SK-N-SH (cell line): ENCODE data around the gene TRNAU1AP. TPM values are rescaled to one million over a fixed set of nuclear protein-coding genes. Genes with fewer than 3 reads are reported as not detected.

Experiments
- CTCF ChIA-PET: fragments of 300-600, 350-600 bp; formaldehyde crosslinking; extraction: SDS; loops from one replicate; lab custom pipeline; 2021; lab: Yijun Ruan, JAX
- POLR2A ChIA-PET: fragments of 350-600 bp; sonication (Branson Sonifier 250); formaldehyde crosslinking; extraction: SDS; loops from one replicate; lab custom pipeline; 2020; ENCODE audit warnings: antibody characterized with exemption, inconsistent platforms; lab: Yijun Ruan, JAX
- DNase-seq: peaks from one replicate; pipeline ENCODE4 v3.0.0; 2012
- H2AFZ ChIP-seq: fragments of 200-600 bp; sonication (generic); 2 replicates; pipeline ENCODE4 v1.8.1; 2016; ENCODE audit warnings: antibody characterized with exemption, mild to moderate bottlenecking, low read depth
- H3F3A ChIP-seq: fragments of 200-600 bp; sonication (generic); replicated peaks from 2 replicates; pipeline ENCODE3; 2016; ENCODE audit warnings: antibody characterized with exemption, mild to moderate bottlenecking; ENCODE audit not compliant: insufficient read depth
- H3K27ac ChIP-seq, 2 experiments: fragments of 200-500 bp in 1 of 2; fragments of 200-600 bp in 1 of 2; sonication (Bioruptor generic) in 1 of 2; sonication (generic), shearing (Covaris generic) in 1 of 2; 2 replicates each; pipeline versions ENCODE4 v1.5.1 to v1.6.1; 2014 to 2016; ENCODE audit warnings: low read depth in 2 of 2, inconsistent platforms in 1 of 2, low read length in 1 of 2, mild to moderate bottlenecking in 1 of 2, mixed read lengths in 1 of 2
- H3K27me3 ChIP-seq: fragments of 200-600 bp; sonication (generic), shearing (Covaris generic); 2 replicates; pipeline ENCODE4 v1.6.1; 2016; ENCODE audit warnings: mixed run types; ENCODE audit not compliant: insufficient read depth
- H3K36me3 ChIP-seq, 2 experiments: fragments of 200-500 bp in 1 of 2; fragments of 200-600 bp in 1 of 2; sonication (Bioruptor generic) in 1 of 2; sonication (generic) in 1 of 2; replicated peaks in 1 of 2; 2 replicates each; pipeline versions ENCODE3 to v1.5.1; 2014 to 2016; ENCODE audit warnings: low read length in 1 of 2, mild to moderate bottlenecking in 1 of 2; ENCODE audit not compliant: insufficient read depth in 2 of 2, control insufficient read depth in 1 of 2
- H3K4me1 ChIP-seq, 2 experiments: fragments of 200-500 bp in 1 of 2; fragments of 200-600 bp in 1 of 2; sonication (Bioruptor generic) in 1 of 2; sonication (generic), shearing (Covaris generic) in 1 of 2; 2 replicates each; pipeline versions ENCODE4 v1.5.1 to v1.6.1; 2014 to 2016; ENCODE audit warnings: low read depth in 1 of 2, low read length in 1 of 2, mixed run types in 1 of 2; ENCODE audit not compliant: insufficient read depth in 2 of 2, control insufficient read depth in 1 of 2
- H3K4me2 ChIP-seq: fragments of 200-600 bp; sonication (generic), shearing (Covaris generic); 2 replicates; pipeline ENCODE4 v1.6.1; 2017; ENCODE audit warnings: mixed run types
- H3K4me3 ChIP-seq, 2 experiments: fragments of 200-500 bp in 1 of 2; fragments of 200-600 bp in 1 of 2; sonication (Bioruptor generic) in 1 of 2; sonication (generic), shearing (Covaris generic) in 1 of 2; 2 replicates each; pipeline versions ENCODE4 v1.5.1 to v1.8.1; 2014 to 2016; ENCODE audit warnings: low read depth in 2 of 2, inconsistent platforms in 1 of 2, low read length in 1 of 2, mild to moderate bottlenecking in 1 of 2, mixed read lengths in 1 of 2, moderate library complexity in 1 of 2
- H3K79me2 ChIP-seq: fragments of 200-600 bp; sonication (generic); 2 replicates; pipeline ENCODE4 v1.8.1; 2017; ENCODE audit warnings: mild to moderate bottlenecking; ENCODE audit not compliant: insufficient read depth
- H3K9ac ChIP-seq: fragments of 200-600 bp; sonication (generic); 2 replicates; pipeline ENCODE4 v1.6.1; 2017; ENCODE audit warnings: mixed run types
- H3K9me2 ChIP-seq: fragments of 200-600 bp; sonication (generic); 2 replicates; pipeline ENCODE4 v1.6.1; 2017; ENCODE audit warnings: mixed run types
- H3K9me3 ChIP-seq: fragments of 200-600 bp; sonication (generic); 2 replicates; pipeline ENCODE4 v1.6.1; 2017; ENCODE audit warnings: mixed run types, mild to moderate bottlenecking, moderate library complexity
- H4K20me1 ChIP-seq: fragments of 200-600 bp; sonication (generic); 2 replicates; pipeline ENCODE4 v1.6.1; 2017; ENCODE audit warnings: mild to moderate bottlenecking, mixed run types; ENCODE audit not compliant: insufficient read depth
- CHD2 ChIP-seq: fragments of 150-350 bp; IDR thresholded peaks from 2 replicates; pipeline ENCODE4 v1.6.1; 2018; ENCODE audit warnings: low read length; ENCODE audit not compliant: partially characterized antibody
- CTCF ChIP-seq: fragments of 200-600 bp; sonication (generic); IDR thresholded peaks from 2 replicates; pipeline ENCODE4 v1.6.1; 2017; ENCODE audit warnings: antibody characterized with exemption, mild to moderate bottlenecking, moderate library complexity
- EZH2phosphoT487 ChIP-seq: fragments of 200-600 bp; sonication (generic); IDR thresholded peaks from 2 replicates; pipeline ENCODE4 v1.6.1; 2017; ENCODE audit warnings: low read depth, mixed run types, mild to moderate bottlenecking, antibody characterized with exemption, moderate library complexity, borderline replicate concordance
- FOXJ3 ChIP-seq: sonication (generic); formaldehyde crosslinking; IDR thresholded peaks from 2 replicates; pipeline ENCODE4 v1.5.1; 2020; ENCODE audit warnings: mild to moderate bottlenecking, missing genetic modification reagents
- FOXM1 ChIP-seq: IDR thresholded peaks from 2 replicates; pipeline ENCODE4 v1.4.0; 2012; ENCODE audit warnings: low read depth, mild to moderate bottlenecking
- MXI1 ChIP-seq: IDR thresholded peaks from 2 replicates; pipeline ENCODE4 v1.6.1; 2012; ENCODE audit warnings: mild to moderate bottlenecking, low read depth, low read length, improper control_type of control experiment
- POLR2AphosphoS5 ChIP-seq: IDR thresholded peaks from 2 replicates; pipeline ENCODE4 v1.6.1; 2012; ENCODE audit warnings: low read depth, low read length
- RCOR1 ChIP-seq: fragments of 150-350 bp; IDR thresholded peaks from 2 replicates; pipeline ENCODE4 v1.6.1; 2017; ENCODE audit warnings: antibody characterized with exemption, low read length
- RFX5 ChIP-seq: IDR thresholded peaks from 2 replicates; pipeline ENCODE4 v1.6.1; 2012; ENCODE audit warnings: mild to moderate bottlenecking, improper control_type of control experiment, low read length
- RXRA ChIP-seq: IDR thresholded peaks from 2 replicates; pipeline ENCODE4 v1.4.0; 2012; ENCODE audit warnings: low read depth, mild to moderate bottlenecking, borderline replicate concordance
- TEAD4 ChIP-seq: IDR thresholded peaks from 2 replicates; pipeline ENCODE4 v1.4.0; 2012; ENCODE audit warnings: mild to moderate bottlenecking, borderline replicate concordance; ENCODE audit not compliant: insufficient read depth
- WGBS: methylation state at CpG from one replicate; pipeline ENCODE4 v1.1.6; 2017; ENCODE audit warnings: low lambda C conversion rate; 5-methylcytosine and 5-hydroxymethylcytosine counted together
- polyA plus RNA-seq, 3 experiments: library from polyadenylated mRNA; depleted of rRNA; stranded (reverse); fragments of >200 nt; gene quantifications; 2 replicates each; pipeline ENCODE4 v1.2.3, GENCODE V29; 2012
- TF ChIP-seq, protein P1 (sequence below): IDR thresholded peaks from 2 replicates; pipeline ENCODE4 v1.4.0; 2012; ENCODE audit warnings: low read depth, borderline replicate concordance
- TF ChIP-seq, protein P2 (sequence below): fragments of 150-350 bp; IDR thresholded peaks from 2 replicates; pipeline ENCODE4 v1.6.1; 2017; ENCODE audit warnings: antibody characterized with exemption, low read length, low read depth, borderline replicate concordance

TRNAU1AP gene
- polyA plus RNA-seq, 1 of the 3 experiments (the other 2 are of a cell fraction) = 25.8 TPM

DNA sequence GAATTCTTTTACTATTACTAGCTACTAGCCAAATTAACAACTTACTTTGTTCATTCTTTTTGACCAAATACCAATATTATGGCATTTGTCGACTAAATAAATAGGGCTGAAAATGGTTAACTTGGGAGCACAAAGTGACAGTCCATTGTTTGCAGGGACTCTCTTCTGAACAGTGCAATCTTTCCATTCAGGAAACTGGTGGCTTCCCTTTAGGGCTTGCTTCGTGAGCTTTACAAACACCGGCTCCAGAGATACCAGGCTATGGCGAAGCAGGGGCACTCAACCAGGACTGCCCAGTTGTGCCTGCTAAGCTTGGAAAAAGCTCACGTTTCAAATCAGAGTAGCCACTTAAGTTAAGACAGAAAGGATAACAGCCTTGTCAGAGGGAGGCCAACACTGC lies 51.5 kb downstream of the TRNAU1AP start:
- no peak overlapping the region for H3K27ac ChIP-seq
- CTCF ChIA-PET = interaction anchor here (0.7 to 6.4 kb wide), 11 partner anchors 19 to 356 kb away, joined by 3 to 48 read pairs (median 5); no protein-coding TSS in a partner anchor
- H3K36me3 ChIP-seq = peaks cover 9 to 20% of the 10 kb centered on the region in 2 experiments

GRCh38 chr1:28604962-28605361 lies 52.1 kb downstream of the TRNAU1AP start:
- no peak overlapping the region for H3K27ac ChIP-seq
- no peak overlapping the region for H3K4me2 ChIP-seq
- CTCF ChIA-PET = interaction anchor here (0.7 to 6.4 kb wide), 9 partner anchors 19 to 357 kb away, joined by 3 to 48 read pairs (median 5); no protein-coding TSS in a partner anchor
- no peak for TF ChIP-seq TEAD4
- TF ChIP-seq EZH2phosphoT487 = no peak
- no peak for TF ChIP-seq FOXJ3
- TF ChIP-seq CHD2 = no peak
- TF ChIP-seq FOXM1 = no peak
- TF ChIP-seq MXI1 = no peak
- peaks cover 9 to 20% of the 10 kb centered on the region in 2 experiments for H3K36me3 ChIP-seq
- peaks cover 32% of the 10 kb centered on the region for H3F3A ChIP-seq
- H3K4me3 ChIP-seq = no peak overlapping the region
- H4K20me1 ChIP-seq = peaks cover 4% of the 10 kb centered on the region; the same call in 1 of the 2 replicates
- H3K79me2 ChIP-seq = no peaks in the 10 kb centered on the region
- DNase-seq = no peak
- no peak overlapping the region for H3K9ac ChIP-seq
- no peaks in the 10 kb centered on the region for H3K27me3 ChIP-seq
- no peak overlapping the region for H2AFZ ChIP-seq
- POLR2A ChIA-PET = interaction anchor here (1.0 kb wide), 1 partner anchor 23 kb away, joined by 4 read pairs; no protein-coding TSS in a partner anchor
- peaks cover 0 to 9% of the 10 kb centered on the region in 2 experiments; a peak in 3 of 4 replicates for H3K4me1 ChIP-seq
- H3K9me3 ChIP-seq = no peaks in the 10 kb centered on the region
- H3K9me2 ChIP-seq = no peaks in the 10 kb centered on the region
- 94% methylated on average over 6 of the region's 6 CpGs for WGBS

More for the DNA sequence above, 51.5 kb downstream of the TRNAU1AP start:
- Histone ChIP-seq H4K20me1 (peaks cover 4% of the 10 kb centered on the region; the same call in 1 of the 2 replicates), H3K9ac (no peak overlapping the region), H2AFZ (no peak overlapping the region), H3K27me3 (no peaks in the 10 kb centered on the region), H3F3A (peaks cover 32% of the 10 kb centered on the region), H3K79me2 (no peaks in the 10 kb centered on the region), H3K4me3 (no peak overlapping the region), H3K4me2 (no peak overlapping the region), H3K9me3 (no peaks in the 10 kb centered on the region), H3K9me2 (no peaks in the 10 kb centered on the region), H3K4me1 (peaks cover 0 to 9% of the 10 kb centered on the region in 2 experiments; a peak in 3 of 4 replicates)
- POLR2A ChIA-PET = interaction anchor here (1.0 to 1.1 kb wide), 2 partner anchors 23 to 43 kb away, joined by 3 to 4 read pairs; no protein-coding TSS in a partner anchor
- 88% methylated on average over 5 of the region's 5 CpGs for WGBS
- no peak for DNase-seq
- TF ChIP-seq RCOR1 (no peak), POLR2AphosphoS5 (no peak), EZH2phosphoT487 (no peak), MXI1 (no peak), RXRA (no peak), CTCF (no peak), CHD2 (no peak), RFX5 (no peak)
- TF ChIP-seq, protein P1, sequence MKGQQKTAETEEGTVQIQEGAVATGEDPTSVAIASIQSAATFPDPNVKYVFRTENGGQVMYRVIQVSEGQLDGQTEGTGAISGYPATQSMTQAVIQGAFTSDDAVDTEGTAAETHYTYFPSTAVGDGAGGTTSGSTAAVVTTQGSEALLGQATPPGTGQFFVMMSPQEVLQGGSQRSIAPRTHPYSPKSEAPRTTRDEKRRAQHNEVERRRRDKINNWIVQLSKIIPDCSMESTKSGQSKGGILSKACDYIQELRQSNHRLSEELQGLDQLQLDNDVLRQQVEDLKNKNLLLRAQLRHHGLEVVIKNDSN = no peak
- TF ChIP-seq, protein P2, sequence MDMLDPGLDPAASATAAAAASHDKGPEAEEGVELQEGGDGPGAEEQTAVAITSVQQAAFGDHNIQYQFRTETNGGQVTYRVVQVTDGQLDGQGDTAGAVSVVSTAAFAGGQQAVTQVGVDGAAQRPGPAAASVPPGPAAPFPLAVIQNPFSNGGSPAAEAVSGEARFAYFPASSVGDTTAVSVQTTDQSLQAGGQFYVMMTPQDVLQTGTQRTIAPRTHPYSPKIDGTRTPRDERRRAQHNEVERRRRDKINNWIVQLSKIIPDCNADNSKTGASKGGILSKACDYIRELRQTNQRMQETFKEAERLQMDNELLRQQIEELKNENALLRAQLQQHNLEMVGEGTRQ = no peak
